ENCODE data around the gene FKBP2.

DNA sequence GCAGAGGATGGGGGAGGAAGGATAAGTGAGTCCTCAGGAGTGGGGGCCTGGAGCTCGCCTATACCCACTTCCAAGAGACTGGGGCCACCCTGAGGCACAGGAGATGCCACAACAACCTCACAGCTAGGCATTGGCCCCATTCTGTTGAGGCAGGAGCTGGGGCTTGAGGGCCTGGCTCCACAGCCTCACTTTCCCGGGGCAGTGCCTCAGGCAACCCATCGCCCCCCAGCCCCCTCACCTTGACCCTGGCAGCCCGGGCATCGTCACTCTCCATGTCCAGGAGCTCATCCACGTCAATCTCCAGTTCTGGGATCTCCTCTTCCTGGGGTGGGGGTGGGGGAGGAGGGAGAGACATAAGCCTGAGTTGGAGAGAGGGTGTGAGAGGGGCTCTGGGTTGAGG is 4.1 kb downstream of the FKBP2 start:
- TF ChIP-seq, protein P1, sequence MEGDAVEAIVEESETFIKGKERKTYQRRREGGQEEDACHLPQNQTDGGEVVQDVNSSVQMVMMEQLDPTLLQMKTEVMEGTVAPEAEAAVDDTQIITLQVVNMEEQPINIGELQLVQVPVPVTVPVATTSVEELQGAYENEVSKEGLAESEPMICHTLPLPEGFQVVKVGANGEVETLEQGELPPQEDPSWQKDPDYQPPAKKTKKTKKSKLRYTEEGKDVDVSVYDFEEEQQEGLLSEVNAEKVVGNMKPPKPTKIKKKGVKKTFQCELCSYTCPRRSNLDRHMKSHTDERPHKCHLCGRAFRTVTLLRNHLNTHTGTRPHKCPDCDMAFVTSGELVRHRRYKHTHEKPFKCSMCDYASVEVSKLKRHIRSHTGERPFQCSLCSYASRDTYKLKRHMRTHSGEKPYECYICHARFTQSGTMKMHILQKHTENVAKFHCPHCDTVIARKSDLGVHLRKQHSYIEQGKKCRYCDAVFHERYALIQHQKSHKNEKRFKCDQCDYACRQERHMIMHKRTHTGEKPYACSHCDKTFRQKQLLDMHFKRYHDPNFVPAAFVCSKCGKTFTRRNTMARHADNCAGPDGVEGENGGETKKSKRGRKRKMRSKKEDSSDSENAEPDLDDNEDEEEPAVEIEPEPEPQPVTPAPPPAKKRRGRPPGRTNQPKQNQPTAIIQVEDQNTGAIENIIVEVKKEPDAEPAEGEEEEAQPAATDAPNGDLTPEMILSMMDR (conservative IDR thresholded peaks at IDR 0.05), result no peak
- no peak for TF ChIP-seq ZFX (IDR thresholded peaks at IDR 0.05)
